H1 (cell line): Measurements from ENCODE around the gene TBC1D17. TPM values are rescaled to one million over a fixed set of nuclear protein-coding genes. Genes with fewer than 3 reads are reported as not detected.

ENCODE experiments used
- CTCF ChIA-PET: fragments of 300-600 bp; sonication (Branson Sonifier 250); formaldehyde crosslinking; loops from one replicate; lab custom pipeline; 2021; ENCODE audit not compliant: partially characterized antibody; lab: Charles Lee
- POLR2A ChIA-PET: fragments of 300-600 bp; sonication (Branson Sonifier 250); formaldehyde crosslinking; loops from one replicate; lab custom pipeline; 2021; ENCODE audit warnings: inconsistent platforms; ENCODE audit not compliant: partially characterized antibody; lab: Charles Lee
- DNase-seq, 2 experiments: peaks; one replicate each; pipeline versions ENCODE4 v3.0.0 to v3.0.0-alpha.2; 2010 to 2022; ENCODE audit warnings: low spot score in 2 of 2, low read depth in 1 of 2, mixed read lengths in 1 of 2
- FAIRE-seq: peaks from 2 replicates; lab custom pipeline; 2011; peaks lifted over from hg19 to GRCh38; lab: Jason Lieb, UNC
- H2AFZ ChIP-seq: 2 replicates; pipeline ENCODE4 v1.8.1; 2012; ENCODE audit warnings: low read length, inconsistent platforms
- H2AK5ac ChIP-seq: 2 replicates; pipeline ENCODE4 v1.6.1; 2013; ENCODE audit warnings: low read depth, low read length
- H2BK120ac ChIP-seq: replicated peaks from 2 replicates; pipeline ENCODE3; 2013; ENCODE audit warnings: low read depth, low read length, inconsistent platforms
- H2BK12ac ChIP-seq: 2 replicates; pipeline ENCODE4 v1.6.1; 2013; ENCODE audit warnings: low read depth, low read length
- H2BK15ac ChIP-seq: 2 replicates; pipeline ENCODE4 v1.6.1; 2013; ENCODE audit warnings: low read length
- H2BK20ac ChIP-seq: 2 replicates; pipeline ENCODE4 v1.6.1; 2013; ENCODE audit warnings: low read length
- H2BK5ac ChIP-seq: 2 replicates; pipeline ENCODE4 v1.6.1; 2013; ENCODE audit warnings: low read depth, low read length
- H3K14ac ChIP-seq: 2 replicates; pipeline ENCODE4 v1.6.1; 2013; ENCODE audit warnings: inconsistent platforms; ENCODE audit not compliant: insufficient read length
- H3K18ac ChIP-seq: 2 replicates; pipeline ENCODE4 v1.6.1; 2013; ENCODE audit warnings: low read length; ENCODE audit errors: extremely low read depth
- H3K23ac ChIP-seq: 2 replicates; pipeline ENCODE4 v1.6.1; 2013; ENCODE audit warnings: inconsistent platforms; ENCODE audit not compliant: insufficient read length
- H3K23me2 ChIP-seq: 2 replicates; pipeline ENCODE4 v1.6.1; 2013; ENCODE audit warnings: low read depth, low read length
- H3K27ac ChIP-seq: 2 replicates; pipeline ENCODE4 v1.6.1; 2011; ENCODE audit warnings: low read depth, low read length, inconsistent platforms
- H3K27me3 ChIP-seq, 4 experiments: replicated peaks in 1 of 4; 1 replicate in 1 of 4; 2 replicates in 3 of 4; pipeline versions ENCODE4 v1.6.1 to v1.8.1; 2011 to 2013; ENCODE audit warnings: low read length in 3 of 4, mild to moderate bottlenecking in 3 of 4, inconsistent platforms in 2 of 4, mixed read lengths in 2 of 4, moderate library complexity in 1 of 4; ENCODE audit not compliant: control insufficient read depth in 3 of 4, insufficient read depth in 3 of 4; ENCODE audit errors: extremely low read depth in 1 of 4
- H3K36me3 ChIP-seq, 4 experiments: 2 replicates each; pipeline versions ENCODE4 v1.6.1 to v1.8.1; 2011 to 2013; ENCODE audit warnings: mild to moderate bottlenecking in 4 of 4, low read length in 3 of 4, moderate library complexity in 2 of 4, control low read depth in 1 of 4, inconsistent platforms in 1 of 4; ENCODE audit not compliant: insufficient read depth in 4 of 4, control insufficient read depth in 2 of 4
- H3K4ac ChIP-seq: replicated peaks from 2 replicates; pipeline ENCODE3; 2013; ENCODE audit warnings: low read length, low read depth, mixed read lengths, inconsistent platforms; ENCODE audit not compliant: insufficient read length
- H3K4me1 ChIP-seq, 4 experiments: replicated peaks in 1 of 4; 1 replicate in 1 of 4; 2 replicates in 3 of 4; pipeline versions ENCODE4 v1.6.1 to v1.8.1; 2011 to 2013; ENCODE audit warnings: low read length in 3 of 4, inconsistent platforms in 2 of 4, mixed read lengths in 1 of 4; ENCODE audit not compliant: insufficient read depth in 4 of 4, control insufficient read depth in 3 of 4
- H3K4me2 ChIP-seq, 2 experiments: 2 replicates each; pipeline versions ENCODE4 v1.6.1 to v1.8.1; 2011 to 2013; ENCODE audit warnings: low read depth in 2 of 2, low read length in 2 of 2, control low read depth in 1 of 2, inconsistent platforms in 1 of 2, mild to moderate bottlenecking in 1 of 2; ENCODE audit not compliant: insufficient read depth in 1 of 2
- H3K4me3 ChIP-seq, 4 experiments: fragments of 200-600, 300-600 bp in 1 of 4; sonication (generic), shearing (Covaris generic), sonication (Bioruptor Twin) in 1 of 4; 2 replicates each; pipeline versions ENCODE4 v1.5.1 to v1.8.1; 2011 to 2016; ENCODE audit warnings: low read length in 4 of 4, low read depth in 3 of 4, control low read depth in 2 of 4, inconsistent platforms in 2 of 4, mild to moderate bottlenecking in 2 of 4, mixed read lengths in 1 of 4, moderate library complexity in 1 of 4; ENCODE audit not compliant: insufficient read depth in 2 of 4; ENCODE audit errors: extremely low read depth in 1 of 4
- H3K56ac ChIP-seq: replicated peaks from 2 replicates; pipeline ENCODE3; 2013; ENCODE audit warnings: low read depth, mild to moderate bottlenecking, mixed read lengths, low read length, inconsistent platforms; ENCODE audit not compliant: insufficient read length
- H3K79me1 ChIP-seq: 2 replicates; pipeline ENCODE4 v1.6.1; 2013; ENCODE audit warnings: low read depth, low read length, control low read depth
- H3K79me2 ChIP-seq, 2 experiments: 2 replicates each; pipeline versions ENCODE4 v1.6.1 to v1.8.1; 2012 to 2013; ENCODE audit warnings: low read length in 2 of 2, mild to moderate bottlenecking in 2 of 2, inconsistent platforms in 1 of 2; ENCODE audit not compliant: insufficient read depth in 2 of 2, control insufficient read depth in 1 of 2
- H3K9ac ChIP-seq, 4 experiments: replicated peaks in 1 of 4; 1 replicate in 1 of 4; 2 replicates in 3 of 4; pipeline versions ENCODE4 v1.6.1 to v1.8.1; 2011 to 2013; ENCODE audit warnings: low read depth in 3 of 4, low read length in 3 of 4, control low read depth in 2 of 4, mild to moderate bottlenecking in 2 of 4, moderate library complexity in 2 of 4, inconsistent platforms in 1 of 4; ENCODE audit errors: extremely low read depth in 1 of 4
- H3K9me3 ChIP-seq, 2 experiments: 2 replicates each; pipeline versions ENCODE4 v1.6.1 to v1.8.1; 2012 to 2013; ENCODE audit warnings: mild to moderate bottlenecking in 2 of 2, moderate library complexity in 2 of 2, control low read depth in 1 of 2, inconsistent platforms in 1 of 2, low read depth in 1 of 2, low read length in 1 of 2, mixed read lengths in 1 of 2; ENCODE audit not compliant: insufficient read depth in 2 of 2
- H4K20me1 ChIP-seq, 2 experiments: replicated peaks in 1 of 2; 2 replicates each; pipeline versions ENCODE3 to v1.8.1; 2011 to 2013; ENCODE audit warnings: inconsistent platforms in 2 of 2, low read length in 2 of 2, mild to moderate bottlenecking in 1 of 2; ENCODE audit not compliant: insufficient read depth in 2 of 2, control insufficient read depth in 1 of 2
- H4K5ac ChIP-seq: 2 replicates; pipeline ENCODE4 v1.6.1; 2013; ENCODE audit warnings: low read length, low read depth, mixed read lengths, inconsistent platforms; ENCODE audit not compliant: insufficient read length
- H4K8ac ChIP-seq: 2 replicates; pipeline ENCODE4 v1.8.0; 2013; ENCODE audit warnings: mild to moderate bottlenecking, moderate library complexity, low read length, inconsistent platforms; ENCODE audit not compliant: insufficient read depth; ENCODE audit errors: extremely low read depth
- H4K91ac ChIP-seq: replicated peaks from 2 replicates; pipeline ENCODE3; 2013; ENCODE audit warnings: low read length, mixed read lengths, inconsistent platforms; ENCODE audit not compliant: insufficient read length
- EZH2 ChIP-seq: fragments of 200-600 bp; sonication (generic); IDR thresholded peaks from 2 replicates; pipeline ENCODE4 v1.7.1; 2012; ENCODE audit warnings: low read depth, mild to moderate bottlenecking, moderate library complexity, low read length, inconsistent platforms; ENCODE audit not compliant: severe bottlenecking
- HDAC6 ChIP-seq: IDR thresholded peaks from one replicate; pipeline ENCODE4 v1.7.1; 2012; ENCODE audit warnings: low read depth, mild to moderate bottlenecking, inconsistent platforms, low read length, moderate library complexity
- JUN ChIP-seq: IDR thresholded peaks from 2 replicates; pipeline ENCODE4 v1.6.1; 2011; ENCODE audit warnings: low read depth, mild to moderate bottlenecking, improper control_type of control experiment, low read length
- SIN3A ChIP-seq, 2 experiments: IDR thresholded peaks in 1 of 2; conservative IDR thresholded peaks in 1 of 2; 2 replicates each; pipeline ENCODE4 v1.6.1; 2011 to 2012; ENCODE audit warnings: low read length in 2 of 2, improper control_type of control experiment in 1 of 2, low read depth in 1 of 2, mild to moderate bottlenecking in 1 of 2
- SP2 ChIP-seq: IDR thresholded peaks from 2 replicates; pipeline ENCODE4 v1.6.1; 2012; ENCODE audit warnings: mild to moderate bottlenecking, low read length, inconsistent platforms
- WGBS, 2 experiments: shearing (Covaris generic) in 1 of 2; methylation state at CpG; one replicate each; pipeline versions ENCODE4 v1.1.6 to v1.1.7; 2013 to 2015; ENCODE audit warnings: low lambda C conversion rate in 2 of 2, mixed read lengths in 2 of 2, inconsistent platforms in 1 of 2, low coverage in 1 of 2, missing lambda C conversion rate in 1 of 2; ENCODE audit not compliant: insufficient replicate concordance in 2 of 2, insufficient coverage in 1 of 2, insufficient read length in 1 of 2; ENCODE audit errors: extremely low coverage in 1 of 2, missing lambda C conversion rate in 1 of 2; 5-methylcytosine and 5-hydroxymethylcytosine counted together
- polyA plus RNA-seq, 7 experiments: library from polyadenylated mRNA; depleted of rRNA in 3 of 7; stranded (reverse) in 5 of 7; unstranded in 2 of 7; fragments of >200 nt in 5 of 7; fragments of 200-250 nt in 2 of 7; gene quantifications; 1 replicate in 5 of 7; 2 replicates in 1 of 7; 4 replicates in 1 of 7; pipeline versions ENCODE4 v1.2.1 to v1.2.3, GENCODE V29; 2011 to 2013; ENCODE audit warnings: missing spikeins in 2 of 7, mixed read lengths in 2 of 7
- total RNA-seq: library from RNA; stranded (reverse); fragmentation: NEBNext Ultra II Directional; extraction: Animal tissue kit (Norgen Biotek cat#: 25700); gene quantifications from 2 replicates; pipeline ENCODE4 v1.2.1, GENCODE V29; 2021
- TF ChIP-seq, protein P1 (sequence below): IDR thresholded peaks from 2 replicates; pipeline ENCODE4 v1.6.1; 2012; ENCODE audit warnings: inconsistent platforms

TBC1D17 gene
- total and polyA plus RNA-seq, 2 of the 8 experiments (the other 6 are each of a cell fraction or from before 2014, with no cell fraction given): 30.3 to 44.9 TPM

DNA sequence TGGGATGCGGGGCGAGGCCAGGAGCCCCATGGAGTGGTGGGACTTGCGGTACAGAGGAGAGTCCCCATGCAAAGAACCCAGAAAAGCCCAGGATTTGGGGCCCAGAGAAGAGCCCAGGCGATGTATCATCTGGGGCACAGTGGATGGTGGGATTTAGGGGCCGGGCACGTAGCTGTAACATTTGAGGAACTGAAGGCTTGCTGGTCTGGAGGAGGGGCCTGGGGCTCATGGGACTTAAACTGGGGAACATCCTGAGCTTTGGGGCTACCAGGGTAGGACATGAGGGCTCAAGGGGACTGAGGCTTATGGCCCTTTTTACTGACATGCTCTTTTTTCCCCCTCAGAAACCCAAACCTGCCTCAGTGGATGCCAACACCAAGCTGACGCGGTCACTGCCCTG, 45.9 kb upstream of the TBC1D17 start:
- Histone ChIP-seq H3K4me3 (no peak overlapping the region), H2AFZ (no peak overlapping the region), H3K79me2 (peaks cover 0 to 3% of the 10 kb centered on the region in 2 experiments; a peak in 1 of 4 replicates), H2BK120ac (no peak overlapping the region), H3K23me2 (no peaks in the 10 kb centered on the region), H4K5ac (no peak overlapping the region), H3K4me1 (no peaks in the 10 kb centered on the region), H3K14ac (no peak overlapping the region), H3K9ac (no peak overlapping the region), H3K56ac (no peak overlapping the region), H3K4me2 (no peak overlapping the region), H2BK5ac (no peak overlapping the region), H2BK20ac (no peak overlapping the region), H2AK5ac (no peak overlapping the region), H3K27me3 (no peaks in the 10 kb centered on the region), H3K9me3 (no peaks in the 10 kb centered on the region), H3K23ac (no peak overlapping the region), H4K91ac (no peak overlapping the region), H2BK12ac (no peak overlapping the region), H4K20me1 (peaks cover 8 to 12% of the 10 kb centered on the region in 2 experiments), H2BK15ac (no peak overlapping the region), H3K4ac (no peak overlapping the region), H3K36me3 (peaks cover 12 to 37% (median 29%) of the 10 kb centered on the region in 4 experiments; a peak in 6 of 8 replicates), H3K27ac (no peak overlapping the region), H3K18ac (no peak overlapping the region), H4K8ac (no peak overlapping the region; the same call in 1 of the 2 replicates), H3K79me1 (peaks cover 8% of the 10 kb centered on the region)
- ChIA-PET CTCF (interaction anchor here (1.0 to 2.2 kb wide), 2 partner anchors 19 to 159 kb away, joined by 4 to 6 read pairs; partner anchors contain the start of gene FUZ), POLR2A (interaction anchor here (1.6 to 2.7 kb wide), 2 partner anchors 13 to 19 kb away, joined by 4 to 9 read pairs; partner anchors contain the start of genes MED25 and PTOV1)
- 86% methylated on average over 8 of the region's 8 CpGs; no CpG with 5 or more reads in 1 of the 2 experiments for WGBS, 2 experiments
- no peak for FAIRE-seq
- no peak for DNase-seq
- TF ChIP-seq JUN (no peak), SIN3A (conservative IDR thresholded peaks at IDR 0.05 in 1 of 2, IDR thresholded peaks at IDR 0.05 in 1 of 2; ENCODE audit: low read depth in 1 of 2, low read length in 2 of 2) (no peak), SP2 (no peak), HDAC6 (no peak), EZH2 (no peak)
- TF ChIP-seq, protein P1, sequence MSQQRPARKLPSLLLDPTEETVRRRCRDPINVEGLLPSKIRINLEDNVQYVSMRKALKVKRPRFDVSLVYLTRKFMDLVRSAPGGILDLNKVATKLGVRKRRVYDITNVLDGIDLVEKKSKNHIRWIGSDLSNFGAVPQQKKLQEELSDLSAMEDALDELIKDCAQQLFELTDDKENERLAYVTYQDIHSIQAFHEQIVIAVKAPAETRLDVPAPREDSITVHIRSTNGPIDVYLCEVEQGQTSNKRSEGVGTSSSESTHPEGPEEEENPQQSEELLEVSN: no peak
